Natural killer cell (primary cell): ENCODE results near the gene RAB8B. TPM values are rescaled to one million over a fixed set of nuclear protein-coding genes. Genes with fewer than 3 reads are reported as not detected.

ENCODE experiments used
- ATAC-seq, 3 donors: fragments of 150-1000 bp in 2 of 3; fragments of 200-7000 bp in 1 of 3; cut with Tn5 transposase; 1 replicate in 1 of 3; 2 replicates in 2 of 3; pipeline ENCODE4 v1.10.0; 2021; ENCODE audit warnings: mild to moderate bottlenecking in 2 of 3, moderate library complexity in 2 of 3
- DNase-seq, 2 donors: peaks; one replicate each; pipeline versions ENCODE4 v3.0.0 to v3.0.0-alpha.2; 2013 to 2021; ENCODE audit warnings: mixed read lengths in 1 of 2
- H3K27ac ChIP-seq: one replicate; pipeline ENCODE4 v1.5.1; 2013; ENCODE audit warnings: mild to moderate bottlenecking, low read length
- H3K27me3 ChIP-seq: one replicate; pipeline ENCODE4 v1.6.1; 2013; ENCODE audit warnings: low read length; ENCODE audit not compliant: control insufficient read depth, insufficient read depth
- H3K36me3 ChIP-seq: one replicate; pipeline ENCODE4 v1.6.1; 2013; ENCODE audit warnings: low read length; ENCODE audit not compliant: control insufficient read depth, insufficient read depth
- H3K4me1 ChIP-seq: one replicate; pipeline ENCODE4 v1.6.1; 2013; ENCODE audit warnings: low read length; ENCODE audit not compliant: control insufficient read depth, insufficient read depth
- H3K4me3 ChIP-seq: one replicate; pipeline ENCODE4 v1.5.1; 2013; ENCODE audit warnings: low read length
- H3K9me3 ChIP-seq: one replicate; pipeline ENCODE4 v1.6.1; 2013; ENCODE audit warnings: low read length; ENCODE audit not compliant: control insufficient read depth, insufficient read depth
- H3K27ac Mint-ChIP-seq, 2 donors: one replicate each; pipeline ENCODE4 v1.8.0; 2022; ENCODE audit warnings: mild to moderate bottlenecking in 2 of 2, mixed read lengths in 2 of 2, moderate library complexity in 1 of 2
- H3K27me3 Mint-ChIP-seq, 2 donors: one replicate each; pipeline ENCODE4 v1.8.0; 2022; ENCODE audit warnings: low read depth in 2 of 2, mixed read lengths in 2 of 2
- H3K36me3 Mint-ChIP-seq: one replicate; pipeline ENCODE4 v1.8.0; 2022; ENCODE audit warnings: mixed read lengths
- H3K4me1 Mint-ChIP-seq, 2 donors: one replicate each; pipeline ENCODE4 v1.8.0; 2022; ENCODE audit warnings: mixed read lengths in 2 of 2
- H3K4me3 Mint-ChIP-seq: one replicate; pipeline ENCODE4 v1.8.0; 2022; ENCODE audit warnings: mild to moderate bottlenecking, moderate library complexity, mixed read lengths
- H3K9me3 Mint-ChIP-seq, 2 donors: one replicate each; pipeline ENCODE4 v1.8.0; 2022; ENCODE audit warnings: mixed read lengths in 2 of 2
- CTCF ChIP-seq: fragments of 200-600 bp; IDR thresholded peaks from one replicate; pipeline ENCODE4 v1.8.0; 2022; ENCODE audit warnings: antibody characterized with exemption
- WGBS: methylation state at CpG from one replicate; pipeline ENCODE4 v1.1.7; 2013; ENCODE audit warnings: missing lambda C conversion rate; ENCODE audit not compliant: insufficient coverage; 5-methylcytosine and 5-hydroxymethylcytosine counted together
- intact Hi-C: fragments of 100-400 bp; cut with micrococcal nuclease; formaldehyde crosslinking; loops from one replicate; pipeline ENCODE4 v1.14.2; 2022
- total RNA-seq, 4 donors: library from RNA; stranded (reverse); fragments of 120-200 nt in 1 of 4; gene quantifications; one replicate each; pipeline versions ENCODE4 v1.2.3 to v1.2.4, GENCODE V29; 2013 to 2022

The RAB8B gene
- total RNA-seq, 3 donors from 2014 or later (not counting 1 experiment from before 2014, with no cell fraction given) = 128 to 155 (median 137) TPM

DNA sequence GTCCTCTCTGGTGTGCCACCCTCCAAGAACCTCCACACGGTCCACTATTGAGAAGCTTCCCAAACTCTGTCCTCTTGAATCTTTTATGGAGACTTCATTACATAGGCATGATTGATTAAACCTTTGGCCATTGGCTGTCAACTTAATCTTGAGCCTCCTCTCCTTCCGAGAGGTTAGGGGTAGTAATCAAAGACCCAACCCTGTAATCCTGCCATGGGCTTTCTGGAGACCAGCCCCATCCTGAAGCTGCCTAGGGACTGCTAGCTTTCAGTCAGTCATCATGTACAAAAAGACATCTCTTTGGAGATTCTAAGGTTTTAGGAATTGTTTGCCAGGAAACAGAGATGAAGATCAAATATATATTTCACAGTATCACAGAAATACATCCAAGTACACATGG is 125.0 kb downstream of the RAB8B start:
- no peak for ATAC-seq
- H3K27ac Mint-ChIP-seq = no peak overlapping the region
- H3K4me3 ChIP-seq = no peak overlapping the region
- TF ChIP-seq CTCF = no peak
- DNase-seq = no peak
- 60% methylated on average over 2 of the region's 2 CpGs for WGBS
- no peaks in the 10 kb centered on the region for H3K4me1 Mint-ChIP-seq
- H3K9me3 Mint-ChIP-seq = no peaks in the 10 kb centered on the region
- H3K27me3 ChIP-seq = no peaks in the 10 kb centered on the region
- no peaks in the 10 kb centered on the region for H3K36me3 Mint-ChIP-seq
- H3K27me3 Mint-ChIP-seq = peaks cover 0 to 5% of the 10 kb centered on the region in 2 donors
- H3K4me1 ChIP-seq = no peaks in the 10 kb centered on the region
- H3K27ac ChIP-seq = no peak overlapping the region
- H3K9me3 ChIP-seq = no peaks in the 10 kb centered on the region
- no peak overlapping the region for H3K4me3 Mint-ChIP-seq
- intact Hi-C loops = no loop called here
- no peaks in the 10 kb centered on the region for H3K36me3 ChIP-seq

Other genes starting within 250 kb of the RAB8B start
- 10 to 100 TPM; 21.5 to 33.0 (median 25.6) TPM for gene TPM1, start 146.9 kb upstream of the RAB8B start, total RNA-seq
- gene LACTB, start 67.7 kb upstream of the RAB8B start, total RNA-seq = 10 to 100 TPM; 17.1 to 29.1 (median 26.4) TPM
- 10 to 100 TPM; 50.4 to 63.3 (median 52.2) TPM for gene RPS27L, start 32.1 kb upstream of the RAB8B start, total RNA-seq
- 10 to 100 TPM in 1 of 3 donors, 1 to 10 TPM in 2; 8.6 to 12.4 (median 9.9) TPM for gene APH1B, start 88.0 kb downstream of the RAB8B start, total RNA-seq
- not detected for gene CA12, start 192.2 kb downstream of the RAB8B start, total RNA-seq